ENCODE measurements around the gene PRPF6.

PRPF6 gene

GRCh38 chr20:64055396-64055892 lies 74.5 kb downstream of the PRPF6 start:
- intact Hi-C loops (cut with DNase I; ENCODE audit: low total_unique reads): no loop called here
- Histone ChIP-seq H3K27ac (peak overlapping the region in 1 of 2 donors; percentile 15), H3K9me3 (no peaks in the 10 kb centered on the region), H3K4me1 (peaks cover 0 to 6% (median 0%) of the 10 kb centered on the region in 4 donors), H3K4me3 (no peak overlapping the region), H3K27me3 (peaks cover 0 to 82% of the 10 kb centered on the region in 2 donors), H3K36me3 (no peaks in the 10 kb centered on the region)
- DNase-seq: no peak
- no peak for TF ChIP-seq CTCF (IDR thresholded peaks at IDR 0.05)

GRCh38 chr20:64055893-64056638 lies 75.1 kb downstream of the PRPF6 start:
- Histone ChIP-seq H3K9me3 (no peaks in the 10 kb centered on the region), H3K36me3 (no peaks in the 10 kb centered on the region), H3K4me1 (peaks cover 0 to 6% (median 0%) of the 10 kb centered on the region in 4 donors), H3K27me3 (peaks cover 0 to 76% of the 10 kb centered on the region in 2 donors), H3K4me3 (no peak overlapping the region), H3K27ac (peak overlapping the region in 1 of 2 donors; percentile 15)
- no peak for TF ChIP-seq CTCF (IDR thresholded peaks at IDR 0.05)
- no peak for DNase-seq
- intact Hi-C loops (cut with DNase I; ENCODE audit: low total_unique reads): no loop called here

GRCh38 chr20:64056639-64056888 lies 75.6 kb downstream of the PRPF6 start:
- Histone ChIP-seq H3K4me1 (peaks cover 0 to 6% (median 0%) of the 10 kb centered on the region in 4 donors), H3K4me3 (no peak overlapping the region), H3K27me3 (peaks cover 0 to 71% of the 10 kb centered on the region in 2 donors), H3K36me3 (no peaks in the 10 kb centered on the region), H3K27ac (no peak overlapping the region), H3K9me3 (no peaks in the 10 kb centered on the region)
- TF ChIP-seq CTCF (IDR thresholded peaks at IDR 0.05): no peak
- no peak for DNase-seq
- intact Hi-C loops (cut with DNase I; ENCODE audit: low total_unique reads): no loop called here

- intact Hi-C loops (cut with DNase I; ENCODE audit: low total_unique reads): no loop called here
- H3K27me3 ChIP-seq: peaks cover 0 to 66% of the 10 kb centered on the region in 2 donors
- H3K27ac ChIP-seq: no peak overlapping the region
- no peak for TF ChIP-seq CTCF (IDR thresholded peaks at IDR 0.05)
- no peak for DNase-seq
- H3K36me3 ChIP-seq: no peaks in the 10 kb centered on the region
- no peaks in the 10 kb centered on the region for H3K9me3 ChIP-seq
- H3K4me3 ChIP-seq: no peak overlapping the region
- peaks cover 0 to 8% (median under 1%) of the 10 kb centered on the region in 4 donors for H3K4me1 ChIP-seq
Observed at GRCh38 chr20:64056889-64057627, 76.1 kb downstream of the PRPF6 start.

- no peak overlapping the region for H3K27ac ChIP-seq
- DNase-seq: peak in 1 of 2 donors; percentile 57
Observed at GRCh38 chr20:64057628-64058498, 76.9 kb downstream of the PRPF6 start.

More at GRCh38 chr20:64057628-64058498, 76.9 kb downstream of the PRPF6 start:
- Histone ChIP-seq H3K27me3 (peaks cover 0 to 58% of the 10 kb centered on the region in 2 donors), H3K9me3 (no peaks in the 10 kb centered on the region), H3K36me3 (no peaks in the 10 kb centered on the region), H3K4me1 (peaks cover 0 to 15% (median 5%) of the 10 kb centered on the region in 4 donors), H3K4me3 (no peak overlapping the region)
- intact Hi-C loops (cut with DNase I; ENCODE audit: low total_unique reads): no loop called here
- peak; percentile 56 to 69 for TF ChIP-seq CTCF (IDR thresholded peaks at IDR 0.05)
